GM12878 (cell line): ENCODE data around the gene ATP10D. TPM values are rescaled to one million over a fixed set of nuclear protein-coding genes. Genes with fewer than 3 reads are reported as not detected.

Experiments
- ATAC-seq: fragments of 200-7000 bp; cut with Tn5 transposase; 3 replicates; pipeline ENCODE4 v1.9.1; 2020; ENCODE audit warnings: mild to moderate bottlenecking, moderate library complexity
- BruUV-seq: library from RNA; stranded (reverse); fragments of 400-500 nt; replicated peaks from 2 replicates; lab custom pipeline; 2021; lab: Mats Ljungman, UMichigan
- CTCF ChIA-PET: fragments of 300-600 bp; sonication (Branson Sonifier 250); formaldehyde crosslinking; extraction: SDS; loops from one replicate; lab custom pipeline; 2021; ENCODE audit warnings: inconsistent platforms; lab: Yijun Ruan, JAX
- POLR2A ChIA-PET: fragments of 350-600 bp; formaldehyde crosslinking; extraction: SDS; loops from one replicate; lab custom pipeline; 2021; ENCODE audit warnings: inconsistent platforms; lab: Charles Lee
- RAD21 ChIA-PET: fragments of 300-600 bp; sonication (Branson Sonifier 250); formaldehyde crosslinking; loops from one replicate; lab custom pipeline; 2023; ENCODE audit warnings: antibody characterized with exemption; ENCODE audit not compliant: unreplicated experiment; lab: Charles Lee
- SMC1A ChIA-PET: fragments of 300-600 bp; sonication (Branson Sonifier 250); formaldehyde crosslinking; loops from one replicate; lab custom pipeline; 2023; ENCODE audit not compliant: unreplicated experiment, uncharacterized antibody; lab: Charles Lee
- DNase-seq: peaks from one replicate; pipeline ENCODE4 v3.0.0-alpha.2; 2011; ENCODE audit warnings: low read depth, low spot score
- FAIRE-seq: peaks from 3 replicates; lab custom pipeline; 2011; peaks lifted over from hg19 to GRCh38; lab: Jason Lieb, UNC
- H2AFZ ChIP-seq: 2 replicates; pipeline ENCODE4 v1.6.0; 2011; ENCODE audit warnings: low read depth, low read length, control low read depth; ENCODE audit not compliant: control insufficient read depth
- H3K27ac ChIP-seq: 2 replicates; pipeline ENCODE4 v1.5.1; 2011; ENCODE audit warnings: control low read depth; ENCODE audit not compliant: control insufficient read depth, insufficient read depth
- H3K27me3 ChIP-seq, 2 experiments: replicated peaks in 1 of 2; 2 replicates each; pipeline versions ENCODE4 v1.6.0 to v1.6.1; 2011; ENCODE audit warnings: low read length in 1 of 2; ENCODE audit not compliant: control insufficient read depth in 2 of 2, insufficient read depth in 2 of 2
- H3K36me3 ChIP-seq, 2 experiments: 2 replicates each; pipeline ENCODE4 v1.5.1; 2011; ENCODE audit warnings: low read length in 1 of 2; ENCODE audit not compliant: control insufficient read depth in 2 of 2, insufficient read depth in 2 of 2
- H3K4me1 ChIP-seq: 2 replicates; pipeline ENCODE4 v1.6.1; 2011; ENCODE audit warnings: mild to moderate bottlenecking, low read length, moderate library complexity, mixed read lengths; ENCODE audit not compliant: control insufficient read depth, insufficient read depth
- H3K4me2 ChIP-seq: 2 replicates; pipeline ENCODE4 v1.6.0; 2011; ENCODE audit warnings: control low read depth; ENCODE audit not compliant: control insufficient read depth, insufficient read depth
- H3K4me3 ChIP-seq: fragments of 200-600 bp; sonication (generic); 2 replicates; pipeline ENCODE4 v1.5.1; 2016
- H3K79me2 ChIP-seq: 2 replicates; pipeline ENCODE4 v1.6.0; 2011; ENCODE audit warnings: low read length; ENCODE audit not compliant: control insufficient read depth, insufficient read depth
- H3K9ac ChIP-seq: 2 replicates; pipeline ENCODE4 v1.8.0; 2011; ENCODE audit warnings: low read length, control low read depth, mixed read lengths; ENCODE audit not compliant: control insufficient read depth, insufficient read depth
- H3K9me3 ChIP-seq: replicated peaks from 3 replicates; pipeline ENCODE4 v1.5.1; 2011; ENCODE audit warnings: mild to moderate bottlenecking, low read length; ENCODE audit not compliant: control insufficient read depth, insufficient read depth
- H4K20me1 ChIP-seq: 2 replicates; pipeline ENCODE4 v1.6.0; 2011; ENCODE audit not compliant: control insufficient read depth, insufficient read depth
- BMI1 ChIP-seq: fragments of 450-650 bp; IDR thresholded peaks from 2 replicates; pipeline ENCODE4 v1.6.1; 2016; ENCODE audit warnings: mild to moderate bottlenecking, moderate library complexity, borderline replicate concordance
- CBX5 ChIP-seq: sonication (generic); IDR thresholded peaks from 2 replicates; pipeline ENCODE4 v1.6.1; 2016; ENCODE audit warnings: low read depth, moderate library complexity, mild to moderate bottlenecking, inconsistent platforms
- IKZF1 ChIP-seq: fragments of 450-650 bp; conservative IDR thresholded peaks from 2 replicates; pipeline ENCODE4 v1.6.1; 2017; ENCODE audit warnings: antibody characterized with exemption, mild to moderate bottlenecking
- NFXL1 ChIP-seq: fragments of 450-650 bp; IDR thresholded peaks from 2 replicates; pipeline ENCODE4 v1.6.1; 2017; ENCODE audit warnings: antibody characterized with exemption, mild to moderate bottlenecking, borderline replicate concordance
- PAX8 ChIP-seq: fragments of 450-650 bp; IDR thresholded peaks from 2 replicates; pipeline ENCODE4 v1.6.1; 2017; ENCODE audit warnings: mild to moderate bottlenecking, moderate library complexity
- ZNF217 ChIP-seq: fragments of 450-650 bp; IDR thresholded peaks from 2 replicates; pipeline ENCODE4 v1.6.1; 2017; ENCODE audit warnings: antibody characterized with exemption, mild to moderate bottlenecking
- ZSCAN29 ChIP-seq: fragments of 450-650 bp; IDR thresholded peaks from 2 replicates; pipeline ENCODE4 v1.6.1; 2017; ENCODE audit warnings: mild to moderate bottlenecking, moderate library complexity
- WGBS: methylation state at CpG from one replicate; pipeline ENCODE4 v1.1.6; 2016; ENCODE audit warnings: low lambda C conversion rate; ENCODE audit not compliant: insufficient replicate concordance, insufficient coverage; ENCODE audit errors: missing lambda C conversion rate; 5-methylcytosine and 5-hydroxymethylcytosine counted together
- in situ Hi-C: fragments of 300-500 bp; cut with MboI; formaldehyde crosslinking; loops from 9 replicates; pipeline ENCODE4 v1.14.3; 2018; ENCODE audit warnings: mixed read lengths
- intact Hi-C: fragments of 100-400 bp; cut with micrococcal nuclease; formaldehyde crosslinking; loops from one replicate; pipeline ENCODE4 v1.14.2; 2022; ENCODE audit not compliant: unreplicated experiment
- polyA plus RNA-seq, 11 experiments: library from polyadenylated mRNA; depleted of rRNA in 4 of 11; unstranded in 6 of 11; stranded (reverse) in 5 of 11; fragments of >200 nt; fragmentation: Nextera tagmentation in 4 of 11; fragmentation: Illumina TruSeq in 1 of 11; extraction: Ambion mirVana in 4 of 11; extraction: Trizol in 1 of 11; gene quantifications; 1 replicate in 1 of 11; 2 replicates in 10 of 11; pipeline versions ENCODE4 v1.2.1 to v1.2.3, GENCODE V29; 2011 to 2016; ENCODE audit warnings: inconsistent platforms in 2 of 11, missing spikeins in 2 of 11, low read depth in 1 of 11
- total RNA-seq, 4 experiments: library from RNA; depleted of rRNA in 3 of 4; stranded (reverse); fragments of >200 nt in 3 of 4; fragmentation: Illumina TruSeq in 1 of 4; extraction: Trizol in 1 of 4; gene quantifications; 2 replicates each; pipeline versions ENCODE4 v1.2.1 to v1.2.3, GENCODE V29; 2013 to 2021
- TF ChIP-seq, protein P1 (sequence below): fragments of 450-650 bp; formaldehyde crosslinking; IDR thresholded peaks from 2 replicates; pipeline ENCODE4 v1.4.0; 2022; ENCODE audit warnings: mild to moderate bottlenecking, moderate library complexity
- TF ChIP-seq, protein P2 (sequence below): fragments of 450-650 bp; IDR thresholded peaks from 2 replicates; pipeline ENCODE4 v1.6.1; 2016; ENCODE audit warnings: mild to moderate bottlenecking
- TF ChIP-seq, protein P3 (sequence below): fragments of 450-650 bp; IDR thresholded peaks from 2 replicates; pipeline ENCODE4 v1.6.1; 2018; ENCODE audit warnings: borderline replicate concordance, mild to moderate bottlenecking; ENCODE audit not compliant: partially characterized antibody

The ATP10D gene
- total and polyA plus RNA-seq, 10 of the 15 experiments (the other 5 are each of a cell fraction or from before 2014, with no cell fraction given): 10.2 to 50.3 (median 19.1) TPM

GRCh38 chr4:47485047-47485692 lies at the start of gene ATP10D (continued):
- TF ChIP-seq, protein P1, sequence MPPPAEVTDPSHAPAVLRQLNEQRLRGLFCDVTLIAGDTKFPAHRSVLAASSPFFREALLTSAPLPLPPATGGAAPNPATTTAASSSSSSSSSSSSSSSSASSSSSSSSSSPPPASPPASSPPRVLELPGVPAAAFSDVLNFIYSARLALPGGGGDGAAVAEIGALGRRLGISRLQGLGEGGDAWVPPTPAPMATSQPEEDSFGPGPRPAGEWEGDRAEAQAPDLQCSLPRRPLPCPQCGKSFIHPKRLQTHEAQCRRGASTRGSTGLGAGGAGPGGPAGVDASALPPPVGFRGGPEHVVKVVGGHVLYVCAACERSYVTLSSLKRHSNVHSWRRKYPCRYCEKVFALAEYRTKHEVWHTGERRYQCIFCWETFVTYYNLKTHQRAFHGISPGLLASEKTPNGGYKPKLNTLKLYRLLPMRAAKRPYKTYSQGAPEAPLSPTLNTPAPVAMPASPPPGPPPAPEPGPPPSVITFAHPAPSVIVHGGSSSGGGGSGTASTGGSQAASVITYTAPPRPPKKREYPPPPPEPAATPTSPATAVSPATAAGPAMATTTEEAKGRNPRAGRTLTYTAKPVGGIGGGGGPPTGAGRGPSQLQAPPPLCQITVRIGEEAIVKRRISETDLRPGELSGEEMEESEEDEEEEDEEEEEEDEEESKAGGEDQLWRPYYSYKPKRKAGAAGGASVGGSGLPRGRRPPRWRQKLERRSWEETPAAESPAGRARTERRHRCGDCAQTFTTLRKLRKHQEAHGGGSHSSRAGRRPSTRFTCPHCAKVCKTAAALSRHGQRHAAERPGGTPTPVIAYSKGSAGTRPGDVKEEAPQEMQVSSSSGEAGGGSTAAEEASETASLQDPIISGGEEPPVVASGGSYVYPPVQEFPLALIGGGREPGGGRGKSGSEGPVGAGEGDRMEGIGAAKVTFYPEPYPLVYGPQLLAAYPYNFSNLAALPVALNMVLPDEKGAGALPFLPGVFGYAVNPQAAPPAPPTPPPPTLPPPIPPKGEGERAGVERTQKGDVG (CRISPR knock-in tag): no peak
- TF ChIP-seq ZNF217: no peak
- TF ChIP-seq ZSCAN29: no peak
- TF ChIP-seq, protein P2, sequence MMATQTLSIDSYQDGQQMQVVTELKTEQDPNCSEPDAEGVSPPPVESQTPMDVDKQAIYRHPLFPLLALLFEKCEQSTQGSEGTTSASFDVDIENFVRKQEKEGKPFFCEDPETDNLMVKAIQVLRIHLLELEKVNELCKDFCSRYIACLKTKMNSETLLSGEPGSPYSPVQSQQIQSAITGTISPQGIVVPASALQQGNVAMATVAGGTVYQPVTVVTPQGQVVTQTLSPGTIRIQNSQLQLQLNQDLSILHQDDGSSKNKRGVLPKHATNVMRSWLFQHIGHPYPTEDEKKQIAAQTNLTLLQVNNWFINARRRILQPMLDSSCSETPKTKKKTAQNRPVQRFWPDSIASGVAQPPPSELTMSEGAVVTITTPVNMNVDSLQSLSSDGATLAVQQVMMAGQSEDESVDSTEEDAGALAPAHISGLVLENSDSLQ: peak; percentile 51
- no peak for TF ChIP-seq PAX8
- no peak for TF ChIP-seq BMI1

- Histone ChIP-seq H3K27ac (no peak overlapping the region), H2AFZ (no peak overlapping the region), H3K4me2 (no peak overlapping the region), H4K20me1 (no peaks in the 10 kb centered on the region), H3K79me2 (no peaks in the 10 kb centered on the region), H3K4me3 (no peak overlapping the region), H3K27me3 (no peaks in the 10 kb centered on the region), H3K9me3 (no peaks in the 10 kb centered on the region), H3K9ac (no peak overlapping the region), H3K4me1 (peaks cover 3% of the 10 kb centered on the region; the same call in 1 of the 2 replicates), H3K36me3 (no peaks in the 10 kb centered on the region)
- WGBS: 5% methylated on average over 5 of the region's 5 CpGs
- BruUV-seq: no TSS peak
- CTCF ChIA-PET: interaction anchor here (0.7 to 2.2 kb wide), 2 partner anchors 20 to 40 kb away, joined by 3 to 8 read pairs; no protein-coding TSS in a partner anchor
- ATAC-seq (peak; percentile 62), FAIRE-seq (no peak), DNase-seq (no peak)
- intact Hi-C loops (no loop called here), in situ Hi-C loops (no loop called here)
- SMC1A ChIA-PET: interaction anchor here (0.6 to 4.5 kb wide), 7 partner anchors 15 to 122 kb away, joined by 3 to 14 read pairs (median 4); no protein-coding TSS in a partner anchor
- POLR2A ChIA-PET: interaction anchor here (1.0 kb wide), 1 partner anchor 28 kb away, joined by 3 read pairs; no protein-coding TSS in a partner anchor
- RAD21 ChIA-PET: interaction anchor here (1.2 kb wide), 1 partner anchor 16 kb away, joined by 3 read pairs; no protein-coding TSS in a partner anchor
- TF ChIP-seq, protein P3, sequence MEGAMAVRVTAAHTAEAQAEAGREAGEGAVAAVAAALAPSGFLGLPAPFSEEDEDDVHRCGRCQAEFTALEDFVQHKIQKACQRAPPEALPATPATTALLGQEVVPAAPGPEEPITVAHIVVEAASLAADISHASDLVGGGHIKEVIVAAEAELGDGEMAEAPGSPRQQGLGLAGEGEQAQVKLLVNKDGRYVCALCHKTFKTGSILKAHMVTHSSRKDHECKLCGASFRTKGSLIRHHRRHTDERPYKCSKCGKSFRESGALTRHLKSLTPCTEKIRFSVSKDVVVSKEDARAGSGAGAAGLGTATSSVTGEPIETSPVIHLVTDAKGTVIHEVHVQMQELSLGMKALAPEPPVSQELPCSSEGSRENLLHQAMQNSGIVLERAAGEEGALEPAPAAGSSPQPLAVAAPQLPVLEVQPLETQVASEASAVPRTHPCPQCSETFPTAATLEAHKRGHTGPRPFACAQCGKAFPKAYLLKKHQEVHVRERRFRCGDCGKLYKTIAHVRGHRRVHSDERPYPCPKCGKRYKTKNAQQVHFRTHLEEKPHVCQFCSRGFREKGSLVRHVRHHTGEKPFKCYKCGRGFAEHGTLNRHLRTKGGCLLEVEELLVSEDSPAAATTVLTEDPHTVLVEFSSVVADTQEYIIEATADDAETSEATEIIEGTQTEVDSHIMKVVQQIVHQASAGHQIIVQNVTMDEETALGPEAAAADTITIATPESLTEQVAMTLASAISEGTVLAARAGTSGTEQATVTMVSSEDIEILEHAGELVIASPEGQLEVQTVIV: no peak
- TF ChIP-seq NFXL1 (no peak), IKZF1 (0 out of 2 replicates have a peak, but pooled peaks have one; percentile 23), CBX5 (no peak)
These were observed 42.1 kb upstream of the ATP10D start for GRCh38 chr4:47442980-47443379.
